ENCODE results near the gene CHRNA10. TPM values are rescaled to one million over a fixed set of nuclear protein-coding genes. Genes with fewer than 3 reads are reported as not detected.
A peak's percentile ranks its signal among the peaks of the same experiment; 100 is the strongest.

The CHRNA10 gene
- total and polyA plus RNA-seq, 4 donors, result 0.10 to 1.7 (median 0.36) TPM

- H3K4me1 ChIP-seq (ENCODE audit: control insufficient read depth in 4 of 4, insufficient read depth in 4 of 4, low read length in 3 of 4), result peaks cover 2 to 25% (median 22%) of the 10 kb centered on the region in 4 donors
Observed at GRCh38 chr11:3710485-3711259, 39.5 kb upstream of the CHRNA10 start.

GRCh38 chr11:3709977-3710376 is 38.8 kb upstream of the CHRNA10 start:
- TF ChIP-seq HNF4A (conservative IDR thresholded peaks at IDR 0.05) (peak; percentile 40 to 43), REST (IDR thresholded peaks at IDR 0.05) (no peak), ATF3 (IDR thresholded peaks at IDR 0.05) (no peak), YY1 (IDR thresholded peaks at IDR 0.05) (no peak), RXRA (IDR thresholded peaks at IDR 0.05) (no peak), RAD21 (IDR thresholded peaks at IDR 0.05) (peak in 1 of 2 donors; percentile 10), SP1 (IDR thresholded peaks at IDR 0.05) (peak; percentile 9)
- DNase-seq (ENCODE audit: low spot score), result no peak
- Histone ChIP-seq H3K4me1 (ENCODE audit: control insufficient read depth in 4 of 4, insufficient read depth in 4 of 4, low read length in 3 of 4) (peaks cover 2 to 25% (median 22%) of the 10 kb centered on the region in 4 donors), H3K4me3 (ENCODE audit: low read depth in 1 of 3, low read length in 3 of 3) (no peak overlapping the region), H3K36me3 (ENCODE audit: control insufficient read depth in 4 of 4, insufficient read depth in 3 of 4, low read depth in 1 of 4, low read length in 3 of 4) (peaks cover 8 to 39% (median 32%) of the 10 kb centered on the region in 4 donors), H3K27me3 (ENCODE audit: control insufficient read depth in 4 of 4, insufficient read depth in 4 of 4, low read length in 3 of 4) (no peaks in the 10 kb centered on the region), H3K9ac (ENCODE audit: low read depth in 1 of 2, low read length in 2 of 2) (no peak overlapping the region), H3K27ac (ENCODE audit: low read depth in 1 of 2, low read length in 2 of 2) (peak overlapping the region in 1 of 2 donors; percentile 38), H3K9me3 (ENCODE audit: control insufficient read depth in 4 of 4, low read length in 3 of 4) (no peaks in the 10 kb centered on the region)
- WGBS, result 43% methylated on average over 1 of the region's 1 CpG

More at GRCh38 chr11:3710485-3711259, 39.5 kb upstream of the CHRNA10 start:
- WGBS, result 95% methylated on average over 4 of the region's 4 CpGs
- H3K9me3 ChIP-seq (ENCODE audit: control insufficient read depth in 4 of 4, low read length in 3 of 4), result no peaks in the 10 kb centered on the region
- DNase-seq (ENCODE audit: low spot score), result no peak
- no peak overlapping the region for H3K9ac ChIP-seq (ENCODE audit: low read depth in 1 of 2, low read length in 2 of 2)
- no peak overlapping the region for H3K4me3 ChIP-seq (ENCODE audit: low read depth in 1 of 3, low read length in 3 of 3)
- H3K36me3 ChIP-seq (ENCODE audit: control insufficient read depth in 4 of 4, insufficient read depth in 3 of 4, low read depth in 1 of 4, low read length in 3 of 4), result peaks cover 8 to 41% (median 30%) of the 10 kb centered on the region in 4 donors
- H3K27ac ChIP-seq (ENCODE audit: low read depth in 1 of 2, low read length in 2 of 2), result no peak overlapping the region
- TF ChIP-seq JUND (IDR thresholded peaks at IDR 0.05) (no peak), HNF4A (conservative IDR thresholded peaks at IDR 0.05) (no peak), HNF4G (IDR thresholded peaks at IDR 0.05) (no peak), RAD21 (IDR thresholded peaks at IDR 0.05) (no peak), ATF3 (IDR thresholded peaks at IDR 0.05) (no peak), FOXA2 (IDR thresholded peaks at IDR 0.05) (no peak), YY1 (IDR thresholded peaks at IDR 0.05) (no peak), MAX (IDR thresholded peaks at IDR 0.05) (no peak), REST (IDR thresholded peaks at IDR 0.05) (no peak), FOXA1 (IDR thresholded peaks at IDR 0.05) (no peak)
- H3K27me3 ChIP-seq (ENCODE audit: control insufficient read depth in 4 of 4, insufficient read depth in 4 of 4, low read length in 3 of 4), result no peaks in the 10 kb centered on the region

All from liver (tissue), 9 donors.